PC-3 (cell line): ENCODE measurements around the gene ARHGAP18. TPM values are rescaled to one million over a fixed set of nuclear protein-coding genes. Genes with fewer than 3 reads are reported as not detected.

ENCODE experiments used
- ATAC-seq: fragments of 200-7000 bp; cut with Tn5 transposase; 2 replicates; pipeline ENCODE4 v1.9.1; 2020; ENCODE audit warnings: mild to moderate bottlenecking, moderate library complexity
- BruUV-seq: library from RNA; stranded (reverse); fragments of 400-500 nt; replicated peaks from 2 replicates; lab custom pipeline; 2021; lab: Mats Ljungman, UMichigan
- CTCF ChIA-PET: fragments of 300-600 bp; sonication (Branson Sonifier 250); formaldehyde crosslinking; loops from one replicate; lab custom pipeline; 2022; ENCODE audit warnings: antibody characterized with exemption; lab: Charles Lee
- POLR2A ChIA-PET: fragments of 300-600 bp; sonication (Branson Sonifier 250); formaldehyde crosslinking; loops from one replicate; lab custom pipeline; 2022; ENCODE audit warnings: antibody characterized with exemption; ENCODE audit not compliant: unreplicated experiment; lab: Charles Lee
- DNase-seq: peaks from one replicate; pipeline ENCODE4 v3.0.0-alpha.2; 2015
- H2AFZ ChIP-seq: fragments of 300-600 bp; sonication (generic); 2 replicates; pipeline ENCODE4 v1.6.0; 2016; ENCODE audit warnings: antibody characterized with exemption, low read length
- H3F3A ChIP-seq: fragments of 300-600 bp; sonication (generic); one replicate; pipeline ENCODE4 v1.6.0; 2017; ENCODE audit warnings: antibody characterized with exemption, low read length, control low read depth, mild to moderate bottlenecking; ENCODE audit not compliant: unreplicated experiment
- H3K27ac ChIP-seq: fragments of 300-600 bp; sonication (generic); 2 replicates; pipeline ENCODE4 v1.5.1; 2016; ENCODE audit warnings: mild to moderate bottlenecking, low read length
- H3K27me3 ChIP-seq: fragments of 300-600 bp; sonication (generic); 2 replicates; pipeline ENCODE4 v1.6.1; 2016; ENCODE audit warnings: low read length, mixed read lengths
- H3K36me3 ChIP-seq: fragments of 300-600 bp; sonication (generic); 2 replicates; pipeline ENCODE4 v1.6.1; 2016; ENCODE audit warnings: low read depth, mixed run types, low read length, mixed read lengths
- H3K4me1 ChIP-seq: fragments of 300-600 bp; sonication (generic); 2 replicates; pipeline ENCODE4 v1.5.1; 2016; ENCODE audit warnings: low read length; ENCODE audit not compliant: insufficient read depth
- H3K4me2 ChIP-seq: fragments of 300-600 bp; sonication (generic); 2 replicates; pipeline ENCODE4 v1.6.0; 2016; ENCODE audit warnings: low read length
- H3K4me3 ChIP-seq: fragments of 300-600 bp; sonication (generic); 2 replicates; pipeline ENCODE4 v1.5.1; 2016; ENCODE audit warnings: mild to moderate bottlenecking, low read length, mixed read lengths
- H3K79me2 ChIP-seq: fragments of 300-600 bp; sonication (generic); 2 replicates; pipeline ENCODE4 v1.6.1; 2017; ENCODE audit warnings: low read length, mixed read lengths
- H3K9ac ChIP-seq: fragments of 300-600 bp; sonication (generic); 2 replicates; pipeline ENCODE4 v1.6.0; 2016; ENCODE audit warnings: mild to moderate bottlenecking, low read length
- H3K9me2 ChIP-seq: fragments of 300-600 bp; sonication (generic); replicated peaks from 2 replicates; pipeline ENCODE4 v1.6.1; 2016; ENCODE audit warnings: mixed run types, low read length, mixed read lengths
- H3K9me3 ChIP-seq: fragments of 300-600 bp; sonication (generic); 2 replicates; pipeline ENCODE4 v1.6.1; 2016; ENCODE audit warnings: low read length, mixed read lengths
- H4K20me1 ChIP-seq: fragments of 300-600 bp; sonication (generic); 2 replicates; pipeline ENCODE4 v1.6.1; 2016; ENCODE audit warnings: low read length, mixed read lengths
- EZH2 ChIP-seq: fragments of 300-600 bp; sonication (generic); IDR thresholded peaks from one replicate; pipeline ENCODE4 v1.6.1; 2017; ENCODE audit warnings: antibody characterized with exemption, mild to moderate bottlenecking, low read length; ENCODE audit not compliant: unreplicated experiment
- EZH2phosphoT487 ChIP-seq: fragments of 300-600 bp; sonication (generic); IDR thresholded peaks from 2 replicates; pipeline ENCODE4 v1.6.1; 2018; ENCODE audit warnings: mild to moderate bottlenecking, antibody characterized with exemption, low read length, borderline replicate concordance
- intact Hi-C: fragments of 100-400 bp; cut with micrococcal nuclease; formaldehyde crosslinking; loops from 2 replicates; pipeline ENCODE4 v1.9.0; 2023
- total RNA-seq: library from RNA; depleted of rRNA; stranded (reverse); fragments of >200 nt; gene quantifications from 2 replicates; pipeline ENCODE4 v1.2.3, GENCODE V29; 2014
- TF ChIP-seq, protein P1 (sequence below): fragments of 300-600 bp; sonication (generic); conservative IDR thresholded peaks from 2 replicates; pipeline ENCODE4 v1.5.1; 2017; ENCODE audit warnings: antibody characterized with exemption, low read depth, mild to moderate bottlenecking, low read length

ARHGAP18 gene
- total RNA-seq, 1 experiment from 2014 or later: 5.9 TPM

GRCh38 chr6:129599467-129599866 lies 110.5 kb downstream of the ARHGAP18 start:
- no peaks in the 10 kb centered on the region for H3F3A ChIP-seq
- H3K4me2 ChIP-seq: no peak overlapping the region
- no peaks in the 10 kb centered on the region for H3K27me3 ChIP-seq
- H3K9me2 ChIP-seq: no peaks in the 10 kb centered on the region
- no peaks in the 10 kb centered on the region for H3K9me3 ChIP-seq
- H2AFZ ChIP-seq: no peak overlapping the region
- no peak for ATAC-seq
- peaks cover 8% of the 10 kb centered on the region; the same call in 1 of the 2 replicates for H3K4me1 ChIP-seq
- no peak for DNase-seq
- ChIA-PET CTCF (interaction anchor here (0.6 kb wide), 1 partner anchor 38 kb away, joined by 3 read pairs; no protein-coding TSS in a partner anchor), POLR2A (no interaction called here)
- intact Hi-C loops: loop anchor here (2.0 to 5.0 kb wide), 2 partner anchors 381 to 423 kb away; no protein-coding TSS in a partner anchor
- H3K36me3 ChIP-seq: no peaks in the 10 kb centered on the region
- H3K27ac ChIP-seq: no peak overlapping the region
- H3K79me2 ChIP-seq: no peaks in the 10 kb centered on the region
- TF ChIP-seq EZH2: no peak
- TF ChIP-seq, protein P1, sequence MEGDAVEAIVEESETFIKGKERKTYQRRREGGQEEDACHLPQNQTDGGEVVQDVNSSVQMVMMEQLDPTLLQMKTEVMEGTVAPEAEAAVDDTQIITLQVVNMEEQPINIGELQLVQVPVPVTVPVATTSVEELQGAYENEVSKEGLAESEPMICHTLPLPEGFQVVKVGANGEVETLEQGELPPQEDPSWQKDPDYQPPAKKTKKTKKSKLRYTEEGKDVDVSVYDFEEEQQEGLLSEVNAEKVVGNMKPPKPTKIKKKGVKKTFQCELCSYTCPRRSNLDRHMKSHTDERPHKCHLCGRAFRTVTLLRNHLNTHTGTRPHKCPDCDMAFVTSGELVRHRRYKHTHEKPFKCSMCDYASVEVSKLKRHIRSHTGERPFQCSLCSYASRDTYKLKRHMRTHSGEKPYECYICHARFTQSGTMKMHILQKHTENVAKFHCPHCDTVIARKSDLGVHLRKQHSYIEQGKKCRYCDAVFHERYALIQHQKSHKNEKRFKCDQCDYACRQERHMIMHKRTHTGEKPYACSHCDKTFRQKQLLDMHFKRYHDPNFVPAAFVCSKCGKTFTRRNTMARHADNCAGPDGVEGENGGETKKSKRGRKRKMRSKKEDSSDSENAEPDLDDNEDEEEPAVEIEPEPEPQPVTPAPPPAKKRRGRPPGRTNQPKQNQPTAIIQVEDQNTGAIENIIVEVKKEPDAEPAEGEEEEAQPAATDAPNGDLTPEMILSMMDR: no peak
- TF ChIP-seq EZH2phosphoT487: no peak
- H3K4me3 ChIP-seq: no peak overlapping the region
- no TSS peak for BruUV-seq
- H4K20me1 ChIP-seq: no peaks in the 10 kb centered on the region
- H3K9ac ChIP-seq: no peak overlapping the region

GRCh38 chr6:129598244-129599187 lies 111.5 kb downstream of the ARHGAP18 start:
- H3K9ac ChIP-seq: no peak overlapping the region
- no peaks in the 10 kb centered on the region for H3K9me3 ChIP-seq
- H3K4me3 ChIP-seq: no peak overlapping the region
- ATAC-seq (peak; percentile 57), DNase-seq (peak; percentile 81)
- H3K79me2 ChIP-seq: no peaks in the 10 kb centered on the region
- TF ChIP-seq EZH2phosphoT487: no peak
- TF ChIP-seq, protein P1: peak; percentile 79
- no TSS peak for BruUV-seq
- no peaks in the 10 kb centered on the region for H3F3A ChIP-seq
- no peaks in the 10 kb centered on the region for H3K9me2 ChIP-seq
- peaks cover 18% of the 10 kb centered on the region for H3K4me1 ChIP-seq
- no peak overlapping the region for H3K27ac ChIP-seq
- POLR2A ChIA-PET: no interaction called here
- no peak overlapping the region for H3K4me2 ChIP-seq
- CTCF ChIA-PET: interaction anchor here (0.7 to 1.4 kb wide), 2 partner anchors 70 to 132 kb away, joined by 4 read pairs; no protein-coding TSS in a partner anchor
- intact Hi-C loops: loop anchor here (1.0 to 5.0 kb wide), 6 partner anchors 69 to 424 kb away; no protein-coding TSS in a partner anchor
- no peaks in the 10 kb centered on the region for H3K27me3 ChIP-seq
- H2AFZ ChIP-seq: no peak overlapping the region
- no peaks in the 10 kb centered on the region for H4K20me1 ChIP-seq
- no peaks in the 10 kb centered on the region for H3K36me3 ChIP-seq
